Central memory CD8-positive, alpha-beta T cell (primary cell): ENCODE results near the gene SPOCK3.

Source experiments
- ATAC-seq: fragments of 150-1000 bp; cut with Tn5 transposase; replicated peaks from 2 replicates; pipeline ENCODE4 v1.10.0; 2022; ENCODE audit warnings: mild to moderate bottlenecking, moderate FRiP score, moderate number of reproducible peaks; ENCODE audit not compliant: poor library complexity, severe bottlenecking; ENCODE audit errors: extremely low read depth
- DNase-seq, 2 donors: peaks; one replicate each; pipeline ENCODE4 v3.0.0; 2021; ENCODE audit warnings: low spot score in 2 of 2
- H3K27ac Mint-ChIP-seq: one replicate; pipeline ENCODE4 v1.8.0; 2022; ENCODE audit warnings: low read depth, mild to moderate bottlenecking, moderate library complexity, mixed read lengths
- H3K27me3 Mint-ChIP-seq: one replicate; pipeline ENCODE4 v1.8.0; 2022; ENCODE audit warnings: mixed read lengths
- H3K36me3 Mint-ChIP-seq: one replicate; pipeline ENCODE4 v1.8.0; 2022; ENCODE audit warnings: mild to moderate bottlenecking, moderate library complexity, mixed read lengths; ENCODE audit not compliant: insufficient read depth
- H3K4me1 Mint-ChIP-seq: one replicate; pipeline ENCODE4 v1.8.0; 2022; ENCODE audit warnings: mixed read lengths
- H3K4me3 Mint-ChIP-seq: one replicate; pipeline ENCODE4 v1.8.0; 2022; ENCODE audit warnings: mild to moderate bottlenecking, moderate library complexity, mixed read lengths
- H3K9me3 Mint-ChIP-seq: one replicate; pipeline ENCODE4 v1.8.0; 2022; ENCODE audit warnings: mixed read lengths

SPOCK3 gene

GRCh38 chr4:167021545-167022155 is 212.6 kb downstream of the SPOCK3 start:
- H3K36me3 Mint-ChIP-seq = no peaks in the 10 kb centered on the region
- no peaks in the 10 kb centered on the region for H3K4me1 Mint-ChIP-seq
- no peak for ATAC-seq
- no peaks in the 10 kb centered on the region for H3K9me3 Mint-ChIP-seq
- no peak overlapping the region for H3K4me3 Mint-ChIP-seq
- no peak for DNase-seq
- H3K27ac Mint-ChIP-seq = no peak overlapping the region
- no peaks in the 10 kb centered on the region for H3K27me3 Mint-ChIP-seq

- Mint-ChIP-seq H3K27ac (no peak overlapping the region), H3K4me1 (no peaks in the 10 kb centered on the region), H3K4me3 (no peak overlapping the region), H3K9me3 (no peaks in the 10 kb centered on the region), H3K27me3 (no peaks in the 10 kb centered on the region), H3K36me3 (no peaks in the 10 kb centered on the region)
- no peak for DNase-seq
- ATAC-seq = no peak
Measured at GRCh38 chr4:167020410-167020809, 213.9 kb downstream of the SPOCK3 start.

- no peaks in the 10 kb centered on the region for H3K4me1 Mint-ChIP-seq
- no peaks in the 10 kb centered on the region for H3K9me3 Mint-ChIP-seq
- DNase-seq (no peak), ATAC-seq (no peak)
- no peaks in the 10 kb centered on the region for H3K27me3 Mint-ChIP-seq
- no peak overlapping the region for H3K4me3 Mint-ChIP-seq
- H3K27ac Mint-ChIP-seq = no peak overlapping the region
- no peaks in the 10 kb centered on the region for H3K36me3 Mint-ChIP-seq
Measured at GRCh38 chr4:167014944-167015343, 219.3 kb downstream of the SPOCK3 start.

- Mint-ChIP-seq H3K4me1 (no peaks in the 10 kb centered on the region), H3K4me3 (no peak overlapping the region), H3K27me3 (no peaks in the 10 kb centered on the region), H3K36me3 (no peaks in the 10 kb centered on the region), H3K9me3 (peaks cover 21% of the 10 kb centered on the region), H3K27ac (no peak overlapping the region)
- no peak for DNase-seq
- no peak for ATAC-seq
Measured at GRCh38 chr4:167003326-167003725, 231.0 kb downstream of the SPOCK3 start.

GRCh38 chr4:167000141-167000852 is 234.0 kb downstream of the SPOCK3 start:
- ATAC-seq (no peak), DNase-seq (no peak)
- H3K4me1 Mint-ChIP-seq = no peaks in the 10 kb centered on the region
- no peaks in the 10 kb centered on the region for H3K27me3 Mint-ChIP-seq
- peaks cover 21% of the 10 kb centered on the region for H3K9me3 Mint-ChIP-seq
- no peak overlapping the region for H3K27ac Mint-ChIP-seq
- H3K36me3 Mint-ChIP-seq = no peaks in the 10 kb centered on the region
- H3K4me3 Mint-ChIP-seq = no peak overlapping the region

GRCh38 chr4:166996216-166996615 is 238.1 kb downstream of the SPOCK3 start:
- no peaks in the 10 kb centered on the region for H3K36me3 Mint-ChIP-seq
- no peaks in the 10 kb centered on the region for H3K4me1 Mint-ChIP-seq
- ATAC-seq (no peak), DNase-seq (no peak)
- H3K27ac Mint-ChIP-seq = no peak overlapping the region
- H3K9me3 Mint-ChIP-seq = peaks cover 10% of the 10 kb centered on the region
- H3K4me3 Mint-ChIP-seq = no peak overlapping the region
- no peaks in the 10 kb centered on the region for H3K27me3 Mint-ChIP-seq

GRCh38 chr4:166994686-166995085 is 239.6 kb downstream of the SPOCK3 start:
- no peak overlapping the region for H3K27ac Mint-ChIP-seq
- H3K4me1 Mint-ChIP-seq = no peaks in the 10 kb centered on the region
- H3K9me3 Mint-ChIP-seq = peaks cover 10% of the 10 kb centered on the region
- DNase-seq (no peak), ATAC-seq (no peak)
- no peak overlapping the region for H3K4me3 Mint-ChIP-seq
- H3K27me3 Mint-ChIP-seq = no peaks in the 10 kb centered on the region
- no peaks in the 10 kb centered on the region for H3K36me3 Mint-ChIP-seq

- Mint-ChIP-seq H3K9me3 (peaks cover 29% of the 10 kb centered on the region), H3K4me1 (no peaks in the 10 kb centered on the region), H3K27me3 (no peaks in the 10 kb centered on the region), H3K27ac (no peak overlapping the region), H3K4me3 (no peak overlapping the region), H3K36me3 (peaks cover 1% of the 10 kb centered on the region)
- DNase-seq = no peak
- ATAC-seq = no peak
Measured at GRCh38 chr4:166991006-166991561, 243.2 kb downstream of the SPOCK3 start.

GRCh38 chr4:166989886-166990285 is 244.4 kb downstream of the SPOCK3 start:
- Mint-ChIP-seq H3K27ac (no peak overlapping the region), H3K36me3 (peaks cover 1% of the 10 kb centered on the region), H3K4me3 (no peak overlapping the region), H3K9me3 (peaks cover 29% of the 10 kb centered on the region), H3K4me1 (no peaks in the 10 kb centered on the region), H3K27me3 (no peaks in the 10 kb centered on the region)
- ATAC-seq (no peak), DNase-seq (no peak)

GRCh38 chr4:166987026-166987425 is 247.3 kb downstream of the SPOCK3 start:
- H3K27me3 Mint-ChIP-seq = no peaks in the 10 kb centered on the region
- ATAC-seq = no peak
- H3K36me3 Mint-ChIP-seq = peaks cover 1% of the 10 kb centered on the region
- H3K27ac Mint-ChIP-seq = no peak overlapping the region
- H3K9me3 Mint-ChIP-seq = peaks cover 19% of the 10 kb centered on the region
- no peak for DNase-seq
- H3K4me1 Mint-ChIP-seq = no peaks in the 10 kb centered on the region
- no peak overlapping the region for H3K4me3 Mint-ChIP-seq

- H3K9me3 Mint-ChIP-seq = peaks cover 26% of the 10 kb centered on the region
- H3K4me1 Mint-ChIP-seq = no peaks in the 10 kb centered on the region
- H3K27me3 Mint-ChIP-seq = no peaks in the 10 kb centered on the region
- no peak for ATAC-seq
- H3K27ac Mint-ChIP-seq = no peak overlapping the region
- H3K36me3 Mint-ChIP-seq = peaks cover 1% of the 10 kb centered on the region
- no peak overlapping the region for H3K4me3 Mint-ChIP-seq
- no peak for DNase-seq
Measured at GRCh38 chr4:166981847-166982246, 252.4 kb downstream of the SPOCK3 start.

GRCh38 chr4:166980419-166980818 is 253.9 kb downstream of the SPOCK3 start:
- no peak for DNase-seq
- no peak for ATAC-seq
- H3K9me3 Mint-ChIP-seq = peaks cover 32% of the 10 kb centered on the region
- no peaks in the 10 kb centered on the region for H3K27me3 Mint-ChIP-seq
- peaks cover 1% of the 10 kb centered on the region for H3K36me3 Mint-ChIP-seq
- no peak overlapping the region for H3K4me3 Mint-ChIP-seq
- H3K4me1 Mint-ChIP-seq = no peaks in the 10 kb centered on the region
- H3K27ac Mint-ChIP-seq = no peak overlapping the region

- Mint-ChIP-seq H3K36me3 (peaks cover 1% of the 10 kb centered on the region), H3K27ac (no peak overlapping the region), H3K27me3 (no peaks in the 10 kb centered on the region), H3K9me3 (peaks cover 34% of the 10 kb centered on the region), H3K4me3 (no peak overlapping the region), H3K4me1 (no peaks in the 10 kb centered on the region)
- DNase-seq (no peak), ATAC-seq (no peak)
Measured at GRCh38 chr4:166977596-166977995, 256.7 kb downstream of the SPOCK3 start.
